Upper lobe of right lung (tissue), 1 donor: Measurements from ENCODE around the gene EVI5. TPM values are rescaled to one million over a fixed set of nuclear protein-coding genes. Genes with fewer than 3 reads are reported as not detected.

Experiments
- ATAC-seq: fragments of 200-7000 bp; cut with Tn5 transposase; one replicate; pipeline ENCODE4 v1.9.1; 2020; ENCODE audit warnings: mild to moderate bottlenecking, moderate library complexity
- DNase-seq: peaks from one replicate; pipeline ENCODE4 v3.0.0-alpha.2; 2020
- H3K27ac ChIP-seq: fragments of 200-600 bp; one replicate; pipeline ENCODE4 v1.8.0; 2022
- H3K27me3 ChIP-seq: fragments of 200-600 bp; one replicate; pipeline ENCODE4 v1.8.0; 2022; ENCODE audit warnings: mild to moderate bottlenecking
- H3K36me3 ChIP-seq: fragments of 200-600 bp; one replicate; pipeline ENCODE4 v1.8.0; 2022
- H3K4me1 ChIP-seq: fragments of 200-600 bp; one replicate; pipeline ENCODE4 v1.8.0; 2022
- H3K4me3 ChIP-seq: fragments of 200-600 bp; one replicate; pipeline ENCODE4 v1.8.0; 2022; ENCODE audit warnings: mild to moderate bottlenecking
- H3K9me3 ChIP-seq: fragments of 200-600 bp; one replicate; pipeline ENCODE4 v1.8.0; 2022
- CTCF ChIP-seq: fragments of 200-600 bp; IDR thresholded peaks from one replicate; pipeline ENCODE4 v1.8.0; 2022; ENCODE audit warnings: antibody characterized with exemption
- intact Hi-C: fragments of 100-400 bp; cut with DNase I; formaldehyde crosslinking; loops from one replicate; pipeline ENCODE4 v1.11.0; 2022
- total RNA-seq: library from RNA; stranded (reverse); fragmentation: NEBNext Ultra II Directional; extraction: Animal tissue kit (Norgen Biotek cat#: 25700); gene quantifications from one replicate; pipeline ENCODE4 v1.2.1, GENCODE V29; 2021
- donor health status: DM: no; HTN: yes; CAD: no; lungs with severe emphysema.

Gene EVI5
- total RNA-seq, 1 donor from 2014 or later = 43.7 TPM

- TF ChIP-seq CTCF = no peak
- Histone ChIP-seq H3K36me3 (peaks cover 19% of the 10 kb centered on the region), H3K27ac (no peak overlapping the region), H3K4me3 (no peak overlapping the region), H3K4me1 (no peaks in the 10 kb centered on the region), H3K27me3 (no peaks in the 10 kb centered on the region), H3K9me3 (no peaks in the 10 kb centered on the region)
- ATAC-seq = no peak
- intact Hi-C loops = no loop called here
- DNase-seq = no peak
Measured at GRCh38 chr1:92679980-92680379, 104.9 kb downstream of the EVI5 start.

GRCh38 chr1:92663775-92664174 lies 121.1 kb downstream of the EVI5 start:
- ATAC-seq (peak; percentile 27), DNase-seq (no peak)
- no peak overlapping the region for H3K4me3 ChIP-seq
- no peaks in the 10 kb centered on the region for H3K9me3 ChIP-seq
- intact Hi-C loops = no loop called here
- H3K36me3 ChIP-seq = peaks cover 8% of the 10 kb centered on the region
- no peaks in the 10 kb centered on the region for H3K4me1 ChIP-seq
- H3K27me3 ChIP-seq = no peaks in the 10 kb centered on the region
- no peak for TF ChIP-seq CTCF
- H3K27ac ChIP-seq = no peak overlapping the region

GRCh38 chr1:92662048-92662447 lies 122.9 kb downstream of the EVI5 start:
- Histone ChIP-seq H3K4me1 (no peaks in the 10 kb centered on the region), H3K36me3 (peaks cover 8% of the 10 kb centered on the region), H3K9me3 (no peaks in the 10 kb centered on the region), H3K4me3 (no peak overlapping the region), H3K27me3 (no peaks in the 10 kb centered on the region), H3K27ac (no peak overlapping the region)
- intact Hi-C loops = no loop called here
- DNase-seq (no peak), ATAC-seq (no peak)
- no peak for TF ChIP-seq CTCF

GRCh38 chr1:92657701-92658100 lies 127.2 kb downstream of the EVI5 start:
- intact Hi-C loops = no loop called here
- no peak overlapping the region for H3K4me3 ChIP-seq
- H3K9me3 ChIP-seq = peaks cover 21% of the 10 kb centered on the region
- TF ChIP-seq CTCF = no peak
- H3K36me3 ChIP-seq = peaks cover 6% of the 10 kb centered on the region
- ATAC-seq (peak; percentile 38), DNase-seq (no peak)
- no peaks in the 10 kb centered on the region for H3K4me1 ChIP-seq
- H3K27ac ChIP-seq = no peak overlapping the region
- no peaks in the 10 kb centered on the region for H3K27me3 ChIP-seq

- intact Hi-C loops = no loop called here
- no peak for ATAC-seq
Measured at GRCh38 chr1:92655197-92655801, 129.6 kb downstream of the EVI5 start.

More at GRCh38 chr1:92655197-92655801, 129.6 kb downstream of the EVI5 start:
- H3K36me3 ChIP-seq = peaks cover 6% of the 10 kb centered on the region
- H3K27me3 ChIP-seq = no peaks in the 10 kb centered on the region
- TF ChIP-seq CTCF = no peak
- H3K9me3 ChIP-seq = peaks cover 21% of the 10 kb centered on the region
- no peak for DNase-seq
- no peak overlapping the region for H3K27ac ChIP-seq
- H3K4me1 ChIP-seq = no peaks in the 10 kb centered on the region
- no peak overlapping the region for H3K4me3 ChIP-seq
